ENCODE results near the gene PHF12.
"Not testable (repeated sequence)": the region's sequence is repeated elsewhere in the genome, so short reads cannot be mapped to it uniquely, and the experiment has no call there.

Gene PHF12

DNA sequence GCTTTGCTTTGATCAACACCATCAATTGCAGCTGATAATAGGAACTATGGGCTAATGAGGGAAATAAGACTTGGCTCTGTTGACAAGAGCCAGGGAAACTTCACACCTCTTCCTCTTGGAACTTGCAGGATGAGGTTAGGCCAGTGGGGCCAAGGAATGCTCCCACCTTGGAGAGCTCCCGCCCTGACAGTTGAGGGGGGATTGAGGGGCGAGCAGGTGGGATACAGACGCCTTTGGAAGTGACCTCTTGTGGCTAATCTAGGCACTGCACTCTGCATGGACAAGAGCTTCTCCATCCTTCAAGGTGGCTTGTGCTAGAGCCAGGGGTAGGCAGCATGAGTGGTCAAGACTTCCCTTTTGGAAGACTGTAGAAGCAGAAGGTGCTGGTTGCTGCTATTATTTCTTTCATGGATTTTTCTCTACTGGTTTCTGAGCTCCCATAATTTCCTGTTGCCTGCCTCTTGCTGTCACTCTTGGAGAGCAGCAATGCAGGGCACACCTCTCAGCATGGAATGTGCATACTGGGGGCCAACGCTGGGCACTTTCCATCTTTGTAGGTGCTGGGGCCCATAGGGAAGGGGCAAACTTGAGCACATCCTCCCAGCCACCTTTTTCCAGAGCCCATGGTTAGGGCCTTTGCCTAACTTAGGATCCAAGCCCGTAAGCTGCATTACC lies 2.3 kb upstream of the PHF12 start:
- peak; percentile 41 for DNase-seq

DNA sequence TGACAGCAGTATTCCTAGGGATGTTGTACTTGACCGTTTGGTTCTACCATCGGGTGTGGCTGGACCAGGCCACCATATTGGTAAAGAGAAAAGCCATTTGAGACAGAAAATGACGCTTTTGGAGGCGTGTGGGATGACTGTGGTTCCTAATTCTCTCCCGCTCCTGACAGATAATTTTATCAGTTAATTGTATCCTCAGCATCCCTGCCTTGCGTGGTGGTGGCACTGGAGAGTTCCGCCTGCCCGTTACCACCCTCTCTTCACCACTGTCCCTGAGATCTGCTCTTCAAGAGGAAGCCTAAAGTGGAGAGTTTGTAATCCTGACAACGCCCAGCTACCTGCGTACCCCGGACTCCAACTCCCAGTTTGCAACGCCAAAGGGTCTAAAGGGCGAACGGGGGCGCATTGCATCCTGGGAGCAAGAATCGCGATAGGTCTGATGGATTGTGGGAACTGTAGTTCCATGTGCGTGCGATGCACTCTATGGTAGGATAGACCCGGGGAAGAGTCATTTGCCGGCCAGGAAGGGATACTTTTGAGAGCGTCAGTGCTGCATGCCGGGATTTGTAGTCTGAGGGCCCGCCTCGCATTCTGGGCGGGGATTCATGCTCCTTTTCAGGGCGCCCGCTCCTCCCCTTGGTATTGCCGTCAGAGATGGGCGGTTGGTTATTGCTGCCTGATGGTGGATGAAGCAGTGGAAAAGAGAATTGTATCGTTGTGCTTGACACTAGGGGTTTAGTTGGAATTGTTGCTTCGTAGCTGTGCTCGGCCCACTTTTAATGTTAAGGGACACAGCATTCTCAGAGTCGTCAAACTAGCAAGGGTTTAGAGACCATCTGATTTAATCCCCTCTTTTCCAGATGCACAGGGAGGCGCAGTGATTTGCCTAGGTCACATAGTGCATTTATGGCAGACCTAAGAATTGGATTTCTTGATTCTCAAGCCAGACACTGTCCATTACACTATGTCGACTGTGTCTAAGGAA lies 965 bp upstream of the PHF12 start:
- peak; percentile 100 for DNase-seq

GRCh38 chr17:28950752-28951427 lies 428 bp downstream of the PHF12 start:
- no peak for DNase-seq

DNA sequence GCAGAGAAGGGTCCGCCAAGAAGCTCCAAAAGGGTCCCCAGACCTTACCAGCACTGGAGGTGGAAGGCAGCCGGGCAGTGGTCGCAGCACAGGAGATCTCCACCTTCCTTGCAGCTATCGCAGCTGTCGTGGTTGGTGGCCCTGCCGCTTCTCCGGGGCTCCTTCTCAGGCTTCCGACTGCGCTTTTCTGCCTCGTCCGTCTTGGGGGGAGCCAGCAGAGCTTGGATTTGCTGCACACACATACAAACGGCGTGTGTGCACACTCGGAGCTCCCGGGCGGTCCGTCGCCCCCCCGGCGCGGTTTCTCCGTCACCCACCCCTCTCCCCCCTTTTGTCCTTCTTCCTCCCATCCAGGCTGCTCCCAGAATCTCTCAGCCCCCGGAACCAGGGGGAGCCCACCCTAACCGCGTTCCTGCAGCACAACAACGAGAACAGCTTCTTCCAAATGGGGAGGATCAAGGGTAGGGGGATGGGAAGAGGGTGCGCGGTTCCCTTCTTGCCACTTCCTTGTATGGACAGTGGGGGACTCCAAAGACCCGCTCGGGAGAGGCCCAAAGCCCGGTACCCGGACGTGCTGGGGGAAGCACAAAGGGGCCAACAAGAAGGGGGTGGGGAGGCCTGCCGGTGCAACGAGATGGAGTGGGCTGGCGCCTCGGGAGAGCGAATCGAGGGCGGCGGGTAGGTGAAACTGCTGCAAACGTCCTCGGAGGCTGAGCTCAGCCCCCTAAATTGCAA lies 1.1 kb downstream of the PHF12 start:
- peak; percentile 58 for DNase-seq

GRCh38 chr17:28949185-28950016 lies 1.9 kb downstream of the PHF12 start:
- DNase-seq: peak; percentile 71

- DNase-seq: no peak
These were observed 2.5 kb downstream of the PHF12 start for GRCh38 chr17:28948873-28949184.

GRCh38 chr17:28948342-28948741 lies 3.0 kb downstream of the PHF12 start:
- DNase-seq: no peak

DNA sequence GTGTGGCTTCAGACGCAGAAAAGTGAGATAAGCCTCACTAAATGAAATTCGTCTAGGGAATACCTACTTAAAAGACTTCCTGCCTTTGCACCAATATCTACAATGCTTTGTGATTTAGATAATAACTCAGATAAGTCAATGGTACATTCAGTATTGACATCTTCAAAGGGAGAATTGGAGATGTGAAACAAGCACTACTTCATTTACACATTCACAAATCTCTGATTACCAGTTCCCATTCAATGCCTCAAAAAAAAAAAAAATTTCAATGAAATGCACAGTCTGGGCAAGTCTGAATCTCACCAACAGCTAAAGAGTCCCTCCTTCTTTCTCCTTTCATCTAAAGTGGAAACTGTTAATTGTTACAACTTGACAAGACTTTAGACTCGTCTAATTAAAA lies 3.7 kb downstream of the PHF12 start:
- DNase-seq: no peak

DNA sequence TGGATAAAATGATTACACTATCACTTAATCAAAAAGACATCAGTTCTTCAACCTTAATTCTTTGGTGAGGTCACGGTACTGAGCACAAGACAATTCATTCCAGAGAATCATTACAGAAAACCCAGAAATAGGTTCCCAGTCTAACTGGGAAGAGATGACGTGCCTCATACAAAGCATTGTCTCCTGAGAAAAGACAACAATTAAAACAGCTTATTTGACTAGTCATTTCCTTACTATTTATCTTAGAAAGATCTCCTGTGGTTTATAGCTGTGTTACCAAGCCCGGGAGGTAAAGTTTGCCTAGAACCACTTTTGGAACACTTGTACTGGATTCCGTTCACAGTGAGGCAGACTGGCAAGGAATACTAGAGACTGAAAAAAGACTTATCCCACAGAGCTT lies 5.1 kb downstream of the PHF12 start:
- peak; percentile 87 for DNase-seq

DNA sequence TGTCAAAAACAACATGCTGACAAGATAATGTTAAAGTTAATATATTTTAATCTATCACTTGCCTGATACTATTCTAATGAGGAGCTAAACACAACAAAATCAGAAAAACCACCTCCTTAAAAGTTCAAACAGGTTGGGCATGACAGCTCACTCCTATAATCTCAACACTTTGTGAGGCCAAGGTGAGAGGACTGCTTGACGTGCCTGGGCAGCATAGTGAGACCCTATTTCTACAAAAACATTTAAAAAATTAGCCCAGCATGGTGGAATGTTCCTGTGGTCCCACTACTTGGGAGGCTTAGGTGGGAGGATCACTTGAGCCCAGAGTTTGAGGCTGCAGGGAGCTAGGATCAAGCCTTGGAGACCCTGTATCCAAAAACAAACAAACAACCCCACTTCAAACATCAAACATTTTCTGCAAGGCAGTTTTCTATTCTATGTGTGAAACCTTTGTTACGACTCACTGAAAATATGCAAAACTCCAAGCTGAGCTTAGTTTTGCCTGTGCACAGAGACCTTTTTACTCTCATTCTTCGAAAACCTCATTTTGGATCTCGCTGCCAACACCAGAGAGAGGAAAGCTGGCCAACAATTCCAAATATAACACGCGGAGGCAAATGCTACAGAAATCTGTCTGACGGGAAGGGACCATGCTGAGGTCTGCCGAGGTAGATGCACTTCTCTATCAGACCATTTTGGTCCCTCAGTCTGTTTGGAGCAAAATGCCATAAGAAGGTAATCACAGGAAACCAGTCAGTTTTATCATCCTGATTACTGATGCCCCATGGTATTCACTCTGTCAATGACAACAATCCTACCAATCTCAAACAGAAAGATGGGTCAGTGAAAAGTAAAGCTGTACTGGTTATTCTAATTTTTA lies 6.2 kb downstream of the PHF12 start:
- DNase-seq: peak; percentile 64

GRCh38 chr17:28944343-28944742 lies 7.0 kb downstream of the PHF12 start:
- no peak for DNase-seq

DNA sequence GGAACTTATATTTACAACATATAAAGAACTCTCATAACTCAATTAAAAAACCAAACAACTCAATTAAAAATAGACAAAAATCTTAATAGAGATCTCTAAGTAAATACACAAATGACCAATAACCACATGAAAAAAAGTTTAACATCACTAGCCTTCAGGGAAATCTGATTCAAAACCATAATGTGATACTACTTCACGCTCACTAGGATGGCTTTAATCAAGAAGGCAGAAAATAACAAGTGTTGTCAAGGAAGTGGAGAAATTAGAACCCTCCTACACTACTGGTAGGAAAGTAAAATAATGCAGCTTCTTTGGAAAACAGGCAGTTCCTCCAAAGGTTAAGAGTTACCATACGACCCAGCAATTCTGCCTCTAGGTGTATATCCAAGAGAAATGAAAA lies 8.4 kb downstream of the PHF12 start:
- DNase-seq: no peak

GRCh38 chr17:28941251-28941650 lies 10.1 kb downstream of the PHF12 start:
- DNase-seq: no peak

DNA sequence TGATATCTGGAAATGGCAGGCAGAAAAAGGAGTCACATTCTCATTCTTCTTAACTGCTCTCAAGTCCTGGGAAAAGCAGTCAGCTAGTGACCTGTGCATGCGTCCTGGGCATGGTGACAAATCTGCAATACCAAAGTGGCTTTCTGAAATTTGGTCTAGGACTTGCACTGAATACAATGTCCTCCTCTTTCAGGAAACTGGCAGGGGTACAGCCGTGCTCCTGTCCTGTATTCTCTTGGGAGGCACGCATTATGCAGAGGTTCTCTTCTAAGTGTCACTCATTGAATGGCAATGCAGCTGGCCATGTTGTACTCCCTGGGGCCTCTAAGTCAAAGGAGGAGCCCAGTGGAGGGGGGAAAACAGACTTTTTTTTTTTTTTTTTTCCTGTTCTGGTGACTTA lies 10.6 kb downstream of the PHF12 start:
- DNase-seq: no peak

GRCh38 chr17:28940142-28940541 lies 11.2 kb downstream of the PHF12 start:
- DNase-seq: no peak

- DNase-seq: no peak
These were observed 12.8 kb downstream of the PHF12 start for GRCh38 chr17:28938552-28938951.

- no peak for DNase-seq
These were observed 14.1 kb downstream of the PHF12 start for GRCh38 chr17:28937044-28937729.

GRCh38 chr17:28935744-28936460 lies 15.4 kb downstream of the PHF12 start:
- DNase-seq: no peak

- DNase-seq: not testable (repeated sequence)
These were observed 16.8 kb downstream of the PHF12 start for GRCh38 chr17:28934508-28934907.

GRCh38 chr17:28929787-28930186 lies 21.5 kb downstream of the PHF12 start:
- DNase-seq: no peak

Measured in EL (cell line).